HG03378 (cell line): ENCODE results near the gene SHROOM2.

ENCODE experiments used
- ATAC-seq: cut with Tn5 transposase; IDR thresholded peaks from one replicate; pipeline ENCODE4 v1.9.1; 2021; ENCODE audit warnings: mild to moderate bottlenecking, moderate library complexity; ENCODE audit not compliant: unreplicated experiment

The SHROOM2 gene

DNA sequence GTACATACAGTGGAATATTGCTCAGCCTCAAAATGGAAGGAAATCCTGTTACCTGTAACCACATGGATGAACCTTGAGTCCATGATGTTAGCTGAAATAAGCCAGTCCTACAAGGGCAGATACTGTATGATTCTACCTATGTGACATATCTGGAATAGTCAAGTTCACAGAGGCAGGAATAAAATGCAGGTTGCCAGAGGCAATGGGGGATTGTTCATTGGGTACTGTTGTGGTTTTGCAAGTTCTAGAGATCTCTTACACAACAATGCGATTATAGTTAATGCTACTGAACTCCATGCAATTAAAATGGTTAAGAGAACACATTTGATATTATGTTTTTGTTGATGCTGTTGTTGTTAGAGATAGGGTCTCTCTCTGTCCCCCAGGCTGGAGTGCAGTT lies 74.6 kb downstream of the SHROOM2 start:
- no peak for ATAC-seq

DNA sequence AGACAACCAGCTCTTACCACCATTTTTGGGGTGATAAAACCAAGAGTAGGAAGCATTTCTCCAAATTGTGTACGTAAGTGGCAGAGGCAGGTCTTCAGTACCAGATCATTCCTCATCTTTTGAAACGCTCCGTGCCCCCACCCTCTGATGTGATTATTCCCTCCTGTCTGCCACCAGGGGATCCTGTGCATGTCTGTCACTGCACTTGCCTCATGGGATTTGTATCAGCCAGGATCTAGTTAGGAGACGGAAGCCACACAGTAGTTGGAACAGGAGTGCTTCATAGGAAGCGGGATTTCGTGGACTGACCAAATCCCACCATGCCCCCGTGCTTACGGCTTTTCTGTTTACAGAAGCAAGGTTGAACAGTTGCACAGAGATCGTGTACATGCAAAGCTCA lies 75.5 kb downstream of the SHROOM2 start:
- no peak for ATAC-seq

DNA sequence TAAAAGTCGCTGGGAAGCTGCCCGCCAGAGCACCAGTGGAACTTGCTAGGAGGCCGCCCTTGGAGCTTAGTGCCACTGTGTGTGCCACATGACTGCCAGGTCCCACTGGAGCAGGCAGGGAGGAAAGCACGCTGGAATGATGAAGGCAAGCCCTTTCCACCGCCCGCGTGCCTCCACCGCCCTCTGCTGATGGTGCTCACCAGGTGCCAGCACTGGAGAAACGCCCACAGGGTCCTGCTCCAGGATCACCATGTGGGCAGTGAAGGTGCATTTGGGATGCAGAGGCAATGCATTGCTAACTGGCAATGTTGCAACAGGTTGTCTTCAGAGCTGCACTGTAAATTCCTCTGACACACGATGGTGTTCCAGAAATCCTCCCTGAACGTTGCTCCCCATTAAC lies 76.3 kb downstream of the SHROOM2 start:
- ATAC-seq, result no peak

DNA sequence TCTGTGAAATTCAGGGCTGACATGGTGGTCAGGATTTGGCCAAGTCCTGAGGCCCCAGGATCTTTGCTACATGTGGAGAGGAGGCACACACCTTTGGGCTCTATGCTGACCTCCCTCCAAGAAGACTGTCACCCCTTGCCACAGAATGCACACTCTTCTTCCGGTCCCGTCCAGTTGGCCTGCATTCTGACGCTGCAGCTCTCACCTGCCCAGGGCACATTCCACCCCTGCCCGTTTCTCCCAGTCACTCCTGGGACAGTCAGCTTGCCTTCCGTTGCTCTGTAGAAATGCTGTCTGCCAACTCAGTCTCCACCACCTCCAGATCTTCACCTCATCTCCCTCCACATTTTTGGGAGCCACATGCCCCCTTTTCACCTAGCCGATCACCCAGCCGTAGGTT lies 76.7 kb downstream of the SHROOM2 start:
- no peak for ATAC-seq

DNA sequence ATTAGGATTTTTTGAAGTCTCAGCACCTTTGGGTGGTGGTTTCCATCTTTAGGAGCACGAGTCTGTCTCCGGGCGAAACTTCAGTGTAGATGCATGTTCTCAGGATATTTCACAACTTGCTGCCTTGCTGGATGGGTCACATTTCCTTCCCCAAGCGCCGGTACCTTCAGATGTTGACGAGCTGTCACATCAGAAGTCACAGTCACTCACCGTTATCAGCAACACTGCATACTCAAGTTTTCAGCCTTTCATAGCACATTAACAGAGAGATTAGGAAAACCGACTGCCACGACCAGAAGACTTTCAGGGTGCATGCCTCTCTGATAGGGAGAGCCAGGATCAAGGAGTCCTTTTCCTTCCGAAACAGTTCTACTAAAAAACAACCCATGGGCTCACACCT lies 77.8 kb downstream of the SHROOM2 start:
- ATAC-seq, result no peak

DNA sequence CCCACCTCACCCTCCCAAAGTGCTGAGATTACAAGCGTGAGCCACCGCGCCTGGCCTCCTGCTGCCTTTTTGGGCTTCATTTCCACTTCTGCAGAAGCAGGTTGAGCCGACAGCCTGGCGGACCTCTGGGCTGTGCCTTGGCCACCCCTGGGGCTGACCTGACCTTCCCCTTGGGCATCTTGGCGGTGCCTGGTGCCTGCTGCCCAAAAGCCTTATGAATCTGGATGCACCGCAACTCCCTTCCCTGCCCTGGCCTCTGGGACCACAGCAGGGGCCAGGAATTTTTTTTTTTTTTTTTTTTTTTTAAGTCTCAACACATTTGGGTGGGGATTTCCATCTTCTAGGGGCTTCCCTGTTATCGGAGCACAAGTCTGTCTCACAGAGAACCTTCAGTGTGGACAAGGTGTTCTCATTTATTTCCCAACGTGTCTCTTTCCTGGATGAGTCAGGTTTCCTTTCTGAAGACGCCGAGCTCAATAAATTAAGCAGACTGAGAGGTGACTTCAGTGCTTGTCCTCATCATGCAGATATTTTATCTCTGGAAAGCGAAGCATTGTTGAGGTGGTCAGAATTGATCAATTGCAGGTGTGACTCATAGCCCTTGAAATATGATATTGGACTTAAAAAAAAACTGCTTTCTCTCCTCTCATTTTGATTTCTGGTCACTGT lies 79.7 kb downstream of the SHROOM2 start:
- no peak for ATAC-seq

DNA sequence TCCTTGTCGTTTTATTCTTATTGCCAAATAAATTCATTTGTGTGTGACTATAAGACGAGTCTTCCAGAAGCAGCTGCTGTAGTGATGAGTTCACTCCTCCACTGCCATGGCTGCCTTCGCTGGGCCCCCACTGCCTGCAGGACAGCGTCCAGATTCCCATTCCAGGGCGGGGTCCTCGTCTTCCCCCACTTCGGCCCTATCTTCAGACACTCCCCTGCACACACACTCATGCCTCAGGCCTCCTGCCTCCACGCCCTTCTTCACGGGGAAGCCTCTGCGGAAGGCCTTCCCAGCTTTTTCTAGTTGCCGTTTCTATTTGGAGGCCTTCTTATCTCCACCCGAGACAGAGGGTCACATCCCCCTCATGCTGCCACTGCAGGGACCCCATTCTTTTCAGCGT lies 80.4 kb downstream of the SHROOM2 start:
- no peak for ATAC-seq

DNA sequence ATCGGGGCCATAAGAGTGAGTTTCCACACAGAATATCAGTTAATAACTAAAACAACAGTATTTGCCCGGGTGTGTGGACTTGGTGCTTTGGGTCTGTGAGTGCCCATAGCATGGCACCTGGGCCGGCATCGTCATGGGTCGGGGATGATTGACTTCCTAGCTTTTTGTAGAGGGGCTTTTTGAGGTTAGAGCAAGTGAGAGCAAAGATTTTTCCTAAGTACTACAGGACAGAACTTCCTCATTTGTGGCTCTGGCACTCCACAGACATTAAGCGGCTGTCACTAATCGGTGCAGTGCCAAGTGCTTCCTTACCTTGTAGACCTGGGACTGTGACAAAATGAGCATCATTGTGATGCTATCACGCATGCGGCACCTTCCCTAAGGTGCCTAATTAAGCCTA lies 81.0 kb downstream of the SHROOM2 start:
- ATAC-seq, result no peak

DNA sequence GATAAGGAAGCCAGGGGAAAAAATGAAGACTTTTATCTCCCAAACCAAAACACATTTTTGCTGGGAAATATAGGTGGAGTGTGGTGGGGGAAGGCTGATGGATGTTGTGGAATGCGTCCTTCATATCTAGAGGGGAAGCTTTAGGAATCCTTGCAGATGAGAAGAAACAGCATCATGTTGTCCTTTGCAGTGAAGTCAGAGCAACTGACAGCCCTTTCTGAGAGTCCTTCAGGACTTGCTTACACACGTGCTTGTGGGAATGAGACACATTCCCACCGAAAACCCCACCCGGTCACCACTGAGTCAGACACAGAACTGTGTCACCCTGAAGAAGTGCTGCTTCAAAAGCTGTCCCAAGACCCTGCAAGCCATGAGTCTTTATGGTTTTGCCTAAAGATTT lies 81.5 kb downstream of the SHROOM2 start:
- no peak for ATAC-seq

DNA sequence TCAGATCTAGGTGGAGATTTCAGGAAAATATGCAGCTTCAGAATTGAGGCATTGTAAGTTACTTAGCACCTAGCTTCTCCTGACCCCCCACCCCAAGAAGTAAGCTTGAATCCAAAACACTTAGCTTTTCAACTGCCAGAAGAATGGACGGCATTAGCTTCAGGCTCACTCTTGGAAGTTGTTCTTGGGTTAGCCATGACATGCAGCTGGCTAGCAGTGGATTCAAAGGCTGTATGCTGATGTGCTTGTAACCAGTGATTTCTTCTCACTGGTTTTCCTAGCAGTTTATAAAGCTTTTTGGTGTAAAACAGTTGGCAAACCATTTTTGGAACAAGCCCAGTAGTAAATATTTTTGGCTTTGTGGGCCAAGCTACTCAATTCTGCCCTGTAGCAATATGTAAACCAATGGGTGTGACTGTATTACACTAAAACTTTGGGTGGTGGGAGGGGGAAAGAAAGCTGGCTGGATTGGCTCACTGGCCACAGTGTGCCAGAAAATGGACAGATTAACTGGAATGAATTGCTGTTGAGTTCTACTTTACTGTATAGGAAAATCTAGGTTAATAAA lies 85.6 kb downstream of the SHROOM2 start:
- ATAC-seq, result no peak

DNA sequence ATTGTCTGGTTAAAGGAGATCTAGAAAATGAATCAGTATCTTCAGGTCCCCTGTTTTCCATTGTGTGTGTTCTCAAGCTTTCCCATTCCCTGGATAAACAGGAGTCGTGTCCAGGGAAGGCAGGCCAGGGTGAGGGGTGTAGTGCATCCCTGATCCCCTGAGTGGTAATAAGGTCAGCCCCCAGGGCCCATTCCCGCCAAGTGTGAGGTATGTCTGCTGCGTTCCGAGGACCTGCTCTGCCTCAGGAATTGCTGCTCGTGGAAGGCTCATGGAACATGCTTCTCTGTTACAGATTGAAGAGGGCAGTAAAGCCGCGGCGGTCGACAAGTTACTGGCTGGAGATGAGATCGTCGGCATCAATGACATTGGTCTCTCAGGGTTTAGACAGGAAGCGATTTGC lies 87.1 kb downstream of the SHROOM2 start:
- ATAC-seq, result no peak

DNA sequence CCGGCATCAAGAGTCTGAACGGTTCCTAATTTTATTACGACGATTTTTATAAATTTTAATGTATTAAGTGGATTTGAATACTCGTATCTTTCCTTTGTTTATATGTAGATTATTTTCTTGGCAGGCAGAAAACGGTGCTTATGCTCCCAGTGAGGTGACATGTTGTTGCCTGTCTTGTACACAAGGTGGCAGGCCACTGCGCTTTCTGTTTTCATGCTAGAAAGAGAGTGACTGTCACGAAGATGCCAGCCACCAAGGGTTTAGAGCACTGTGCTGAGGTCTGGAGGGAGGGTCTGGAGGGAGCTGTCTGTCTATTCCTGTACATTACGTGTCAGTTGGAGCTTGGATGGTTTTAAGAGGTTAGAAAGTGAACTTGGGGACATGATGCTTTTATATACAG lies 87.7 kb downstream of the SHROOM2 start:
- ATAC-seq, result peak; percentile 72

DNA sequence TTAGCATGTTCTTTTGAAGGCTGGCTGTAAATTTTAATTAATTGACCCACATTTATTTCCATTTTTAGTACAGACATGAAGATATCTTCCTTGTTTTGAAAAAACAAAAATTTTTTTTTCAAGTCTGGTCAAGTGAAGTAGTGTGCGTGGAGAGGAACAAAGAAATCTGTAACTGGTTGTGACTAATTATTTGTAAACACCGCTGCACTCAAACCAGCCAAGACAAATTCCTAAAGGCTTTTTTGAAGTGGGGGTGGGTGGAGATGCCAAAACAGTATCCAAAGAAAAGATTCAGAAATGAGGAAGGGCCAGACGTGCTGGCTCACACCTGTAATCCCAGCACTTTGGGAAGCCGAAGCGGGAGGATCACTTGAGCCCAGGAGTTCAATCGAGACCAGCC lies 88.3 kb downstream of the SHROOM2 start:
- ATAC-seq, result no peak

DNA sequence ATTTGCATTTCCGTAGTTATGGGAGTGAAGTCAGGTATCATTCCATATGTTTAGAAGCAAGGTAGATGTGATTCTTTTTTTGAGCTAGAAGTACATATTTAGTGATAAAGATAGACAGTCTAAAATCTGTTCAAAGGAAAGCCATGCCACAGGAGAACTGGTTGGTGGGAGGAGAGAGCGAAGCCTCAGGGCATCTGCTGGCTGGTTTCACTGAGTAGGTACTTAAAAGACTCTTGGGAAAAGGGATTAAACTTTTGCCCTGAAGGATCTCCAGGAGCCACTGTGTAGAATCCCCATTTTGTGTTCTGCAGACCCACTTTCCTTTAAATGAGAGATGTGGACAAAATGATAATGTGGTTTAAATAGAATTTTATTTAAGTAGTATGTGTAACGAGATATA lies 89.6 kb downstream of the SHROOM2 start:
- ATAC-seq, result no peak

DNA sequence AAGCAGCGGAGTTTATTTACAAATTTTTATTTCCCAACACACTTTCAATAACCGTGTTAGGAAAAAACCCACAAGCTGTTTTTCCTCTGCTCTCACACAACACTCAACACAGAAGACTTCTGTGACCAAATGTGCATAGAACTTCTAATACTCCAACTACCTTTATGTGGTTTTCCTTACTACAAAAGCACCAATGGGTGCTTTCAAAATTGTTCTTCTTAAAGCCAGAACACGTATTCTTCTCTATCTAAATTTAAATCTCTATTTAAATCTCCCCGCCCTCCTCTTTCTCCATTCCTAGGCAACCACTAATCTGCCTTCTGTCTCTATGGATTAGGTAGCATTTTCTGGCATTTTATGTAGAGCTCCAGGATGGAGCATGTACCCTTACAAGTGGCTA lies 90.0 kb downstream of the SHROOM2 start:
- no peak for ATAC-seq

DNA sequence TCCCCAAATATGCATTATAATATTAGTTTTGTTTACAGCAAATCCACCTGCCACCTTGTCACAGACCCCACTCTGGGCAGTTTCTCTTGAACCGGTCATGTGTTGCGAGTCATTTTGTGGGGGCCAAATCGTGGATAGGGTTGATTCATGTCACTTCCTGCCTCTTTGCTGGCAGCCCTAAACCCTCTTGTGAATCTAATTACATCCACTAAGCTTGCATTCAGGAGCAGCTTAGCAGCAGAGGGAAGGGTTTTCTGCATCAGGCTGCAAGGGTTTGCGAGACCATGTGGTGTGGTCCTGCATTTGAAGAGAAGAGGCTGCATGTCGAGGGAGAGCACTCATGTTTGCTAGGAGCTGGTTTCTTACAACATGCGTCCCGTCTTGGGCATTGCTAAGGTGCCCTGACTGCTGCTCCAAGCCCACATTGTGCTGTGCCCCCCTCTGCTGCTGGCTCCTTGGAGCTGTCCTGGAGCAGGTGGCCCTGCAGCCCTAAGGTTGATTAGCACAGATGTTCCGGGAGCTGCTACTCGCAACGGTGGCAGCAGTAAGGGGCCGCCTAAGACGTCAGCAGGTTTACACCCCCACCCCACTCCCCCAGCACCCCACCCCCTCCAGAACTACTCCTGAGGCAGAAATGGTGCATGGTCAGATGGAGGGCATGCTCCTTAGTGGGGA lies 92.1 kb downstream of the SHROOM2 start:
- no peak for ATAC-seq

DNA sequence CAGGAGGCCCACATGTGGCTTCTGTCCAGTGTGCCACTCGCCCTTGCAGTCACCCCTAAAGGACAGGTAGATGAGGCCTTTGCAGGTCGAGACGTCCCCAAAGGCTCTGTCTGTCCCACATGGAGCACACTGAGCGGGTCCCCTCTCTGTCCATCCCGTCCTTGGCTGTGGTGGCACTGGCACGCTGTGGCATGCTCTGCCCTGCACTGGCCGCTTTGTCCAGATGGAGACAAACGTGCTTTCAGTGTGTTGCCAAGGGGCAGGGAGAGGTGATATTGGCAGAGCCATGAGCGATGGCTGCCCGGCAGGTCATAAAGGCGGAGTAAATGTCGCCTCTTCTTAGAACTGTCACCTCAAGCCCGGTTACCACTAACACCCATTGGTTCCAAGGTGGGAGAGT lies 94.0 kb downstream of the SHROOM2 start:
- no peak for ATAC-seq

DNA sequence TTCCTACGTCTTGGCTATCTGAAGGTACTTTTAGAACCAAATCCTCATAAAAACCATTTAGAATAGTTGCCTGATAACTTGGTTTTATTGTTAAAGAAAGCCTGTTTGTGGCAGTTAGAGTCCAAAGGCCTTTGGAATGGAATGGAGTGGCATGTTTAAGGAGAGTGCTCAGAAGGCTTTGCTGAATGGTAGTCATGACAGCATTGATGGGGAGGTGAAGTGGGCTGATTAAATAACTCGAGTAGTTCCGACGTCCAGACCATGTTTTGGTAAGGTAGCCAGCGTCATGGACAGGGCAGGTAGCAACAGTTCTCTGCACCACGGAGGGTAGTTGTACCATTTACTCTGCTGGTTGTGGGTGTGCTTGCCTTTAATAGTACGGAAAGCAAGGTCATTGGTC lies 94.6 kb downstream of the SHROOM2 start:
- no peak for ATAC-seq

DNA sequence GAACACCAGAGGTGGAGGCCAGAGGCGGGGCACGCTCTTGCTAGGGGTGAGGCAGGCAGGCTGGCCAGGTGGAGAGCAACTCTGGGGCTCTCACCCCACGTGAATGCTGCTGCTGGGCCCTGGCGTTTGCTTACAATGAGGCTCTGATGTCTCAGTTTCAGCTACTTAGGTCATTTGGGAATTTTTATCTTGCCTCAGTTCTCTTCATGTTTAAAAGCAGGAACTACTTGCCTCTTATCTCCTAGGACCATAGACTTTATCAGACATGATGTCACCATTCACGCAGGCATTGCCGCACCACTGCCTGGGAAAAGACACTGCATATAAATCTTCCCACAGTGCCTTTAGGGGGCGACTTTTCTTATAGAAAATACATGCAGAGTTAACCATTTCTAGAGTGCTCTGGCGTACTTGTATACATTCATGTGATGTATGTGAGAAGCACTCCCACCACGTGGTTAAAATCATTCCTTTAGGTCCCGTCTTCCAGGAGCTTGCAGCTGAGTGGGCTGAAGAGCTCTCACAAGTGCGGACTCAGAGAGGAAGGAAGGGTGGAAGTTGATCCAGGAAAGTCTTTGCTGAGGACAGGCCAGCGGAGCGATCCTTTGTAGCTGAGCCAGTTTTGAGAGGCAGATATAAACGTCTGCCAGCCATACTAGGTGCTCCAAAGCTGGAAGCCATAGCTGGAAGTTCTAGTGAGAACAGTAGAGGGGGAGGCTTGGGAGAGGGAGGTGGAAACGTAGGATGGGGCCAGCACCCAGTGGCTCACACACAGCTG lies 96.6 kb downstream of the SHROOM2 start:
- ATAC-seq, result no peak

DNA sequence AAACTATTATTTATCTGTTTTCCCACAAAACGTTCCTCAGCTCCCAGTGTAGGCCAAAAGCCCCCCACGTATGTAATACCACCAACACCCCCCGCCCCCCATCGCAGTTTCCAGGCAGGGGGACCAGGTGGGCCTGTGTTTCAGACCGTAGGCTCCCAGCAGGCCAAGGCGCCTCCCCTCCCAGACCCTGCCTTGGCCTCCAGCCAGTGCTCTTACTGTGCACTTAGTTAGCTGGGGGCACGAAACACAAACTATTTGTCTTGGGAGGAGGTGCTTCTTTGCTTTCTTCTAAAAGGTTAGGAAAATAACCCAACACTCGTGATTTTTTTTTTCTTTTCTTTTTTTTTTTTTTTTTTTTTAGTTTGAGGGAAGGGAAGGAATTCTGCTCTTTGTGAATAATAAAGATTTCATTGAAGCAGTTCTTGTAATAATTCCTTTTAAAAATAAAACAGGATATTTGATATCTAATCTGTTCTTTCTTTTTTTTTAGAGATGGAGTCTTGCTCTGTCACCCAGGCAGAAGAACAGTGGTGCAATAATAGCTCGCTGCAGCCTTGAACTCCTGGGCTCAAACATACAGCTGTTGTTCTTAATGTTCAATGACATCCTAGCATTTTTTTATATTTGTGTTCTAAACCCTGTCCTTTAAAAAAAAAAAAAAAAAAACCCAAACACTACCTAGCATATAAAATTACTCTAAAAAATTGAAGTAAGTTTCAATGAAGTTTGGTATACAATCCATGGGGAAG lies 98.0 kb downstream of the SHROOM2 start:
- no peak for ATAC-seq

DNA sequence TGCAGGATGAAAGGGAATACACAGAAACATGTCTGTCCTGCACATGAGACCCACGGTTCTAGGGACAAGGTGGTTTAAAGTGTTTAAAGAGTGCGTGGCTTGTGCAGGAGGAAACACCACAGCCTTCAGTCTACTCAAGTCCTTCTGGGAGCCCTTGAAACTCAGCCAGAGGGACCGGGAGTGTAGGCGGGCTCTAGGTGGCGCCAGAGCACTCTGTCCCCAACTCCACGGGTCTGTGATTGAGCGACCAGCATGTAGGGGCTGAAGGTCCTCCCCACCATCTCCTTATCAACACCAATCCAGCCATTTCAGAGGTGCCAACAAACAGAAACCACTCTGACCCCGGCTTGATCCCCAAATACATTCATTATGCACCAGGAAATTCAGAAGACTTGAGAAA lies 98.9 kb downstream of the SHROOM2 start:
- ATAC-seq, result peak; percentile 69
